Measurements from ENCODE around the gene NFIC.
A peak's percentile ranks its signal among the peaks of the same experiment; 100 is the strongest.

The NFIC gene

GRCh38 chr19:3474010-3474409 is 107.6 kb downstream of the NFIC start:
- DNase-seq: no peak

- no peak for DNase-seq
Observed at GRCh38 chr19:3474614-3475013, 108.2 kb downstream of the NFIC start.

- DNase-seq: no peak
Observed at GRCh38 chr19:3475449-3475848, 109.1 kb downstream of the NFIC start.

GRCh38 chr19:3476830-3477229 is 110.4 kb downstream of the NFIC start:
- DNase-seq: no peak

DNA sequence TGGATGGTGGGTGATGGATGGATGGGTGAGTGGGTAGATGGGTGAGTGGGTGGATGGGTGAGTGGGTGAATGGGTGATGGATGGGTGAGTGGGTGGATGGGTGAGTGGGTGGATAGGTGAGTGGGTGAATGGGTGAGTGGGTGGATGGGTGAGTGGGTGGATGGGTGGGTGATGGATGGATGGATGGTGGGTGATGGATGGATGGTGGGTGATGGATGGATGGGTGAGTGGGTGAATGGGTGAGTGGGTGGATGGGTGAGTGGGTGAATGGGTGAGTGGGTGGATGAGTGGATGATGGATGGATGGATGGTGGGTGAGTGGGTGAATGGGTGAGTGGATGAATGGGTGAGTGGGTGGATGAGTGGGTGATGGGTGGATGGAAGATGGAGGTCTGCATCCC is 111.1 kb downstream of the NFIC start:
- no peak for DNase-seq

GRCh38 chr19:3477951-3478350 is 111.6 kb downstream of the NFIC start:
- DNase-seq: no peak

GRCh38 chr19:3478409-3479176 is 112.2 kb downstream of the NFIC start:
- DNase-seq: no peak

- no peak for DNase-seq
Observed at GRCh38 chr19:3479177-3479833, 112.9 kb downstream of the NFIC start.

- DNase-seq: no peak
Observed at GRCh38 chr19:3479834-3480215, 113.4 kb downstream of the NFIC start.

GRCh38 chr19:3480383-3481091 is 114.2 kb downstream of the NFIC start, which contains the start of gene SMIM24:
TSS of gene SMIM24 (minus strand) at chr19:3480525. CDS start at chr19:3480463, 62 bp downstream.
- DNase-seq: no peak

DNA sequence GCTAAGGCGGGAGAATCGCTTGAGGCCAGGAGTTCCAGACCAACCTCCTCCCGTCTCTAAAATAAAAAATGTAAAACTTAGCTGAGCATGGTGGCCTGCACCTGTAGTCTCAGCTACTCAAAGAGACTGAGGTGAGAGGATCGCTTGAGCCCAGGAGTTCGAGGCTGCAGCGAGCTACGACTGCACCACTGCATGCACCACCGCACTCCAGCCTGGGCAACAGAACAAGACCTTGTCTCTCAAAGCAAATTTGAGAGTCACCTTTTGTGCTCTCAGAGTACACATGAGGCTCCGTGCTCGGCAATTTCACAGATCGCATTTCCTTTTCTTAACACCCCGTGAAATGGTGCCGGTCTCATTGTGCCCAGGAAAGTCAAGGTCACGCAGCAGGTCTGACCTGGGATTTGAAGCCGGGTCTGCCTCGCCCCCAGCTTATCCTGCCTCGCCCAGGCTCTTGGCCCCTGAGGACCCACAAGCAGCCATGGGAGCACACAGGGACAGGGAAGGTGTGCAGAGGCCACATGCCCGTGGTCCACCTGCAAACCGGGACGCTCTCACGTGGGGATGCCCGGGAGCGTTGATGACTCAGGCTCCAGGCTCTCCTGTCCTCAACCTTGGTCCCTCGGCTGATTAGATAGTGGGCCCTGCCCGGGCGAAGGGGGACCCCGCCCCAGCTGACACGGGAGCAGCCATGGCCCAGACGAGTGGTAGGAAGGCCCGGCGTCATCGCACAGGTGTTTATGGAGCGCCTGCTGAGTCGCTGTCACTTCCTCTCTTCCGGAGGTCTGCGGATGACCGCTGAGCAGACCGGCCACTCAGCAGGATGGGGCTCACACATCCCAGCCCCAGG is 115.1 kb downstream of the NFIC start:
- no peak for DNase-seq

DNA sequence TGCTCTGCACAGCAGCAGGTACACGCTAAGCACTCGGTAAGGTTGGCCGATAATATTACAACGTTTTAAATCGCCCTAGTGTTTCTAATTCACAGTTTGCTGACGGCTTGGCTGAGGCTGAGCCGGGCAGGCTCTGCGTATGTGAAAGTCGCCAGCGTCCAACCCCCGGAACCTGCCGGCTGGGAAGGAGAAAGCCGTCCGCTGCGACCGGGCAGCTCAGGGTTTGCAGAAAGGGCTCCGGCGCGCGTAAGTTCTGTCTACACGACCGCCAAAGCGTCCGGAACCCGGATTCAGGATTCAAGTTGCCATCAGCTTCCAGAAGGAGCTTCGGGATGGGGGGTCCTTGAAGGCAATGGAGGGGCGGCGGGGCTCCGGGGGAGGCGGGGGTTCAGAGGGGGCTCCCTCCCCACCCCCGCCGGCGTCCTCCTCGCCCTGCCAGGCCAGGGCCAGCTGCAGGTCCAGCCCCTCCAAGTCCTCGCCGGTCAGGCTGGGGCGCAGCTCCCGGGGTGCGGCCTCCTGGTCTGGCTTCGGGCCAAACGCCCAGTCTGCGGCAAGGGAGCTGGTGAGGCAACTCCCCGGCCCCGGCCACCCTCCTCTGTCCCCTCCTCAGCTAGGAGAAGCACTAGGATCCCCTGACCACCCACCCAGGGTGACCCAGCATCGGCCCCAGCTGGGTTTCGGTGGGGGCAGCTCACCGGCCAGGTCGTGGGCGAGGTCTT is 116.3 kb downstream of the NFIC start:
- DNase-seq: peak; percentile 40

- DNase-seq: no peak
Observed at GRCh38 chr19:3483226-3483628, 116.8 kb downstream of the NFIC start, which contains the start of gene SMIM44. TSS of gene SMIM44 (minus strand) at chr19:3483441. CDS start at chr19:3483403, 38 bp downstream.

- DNase-seq: no peak
Observed at GRCh38 chr19:3491396-3492119, 125.2 kb downstream of the NFIC start.

- no peak for DNase-seq
Observed at GRCh38 chr19:3492131-3492839, 125.9 kb downstream of the NFIC start.

- DNase-seq: no peak
Observed at GRCh38 chr19:3492919-3493318, 126.5 kb downstream of the NFIC start.

DNA sequence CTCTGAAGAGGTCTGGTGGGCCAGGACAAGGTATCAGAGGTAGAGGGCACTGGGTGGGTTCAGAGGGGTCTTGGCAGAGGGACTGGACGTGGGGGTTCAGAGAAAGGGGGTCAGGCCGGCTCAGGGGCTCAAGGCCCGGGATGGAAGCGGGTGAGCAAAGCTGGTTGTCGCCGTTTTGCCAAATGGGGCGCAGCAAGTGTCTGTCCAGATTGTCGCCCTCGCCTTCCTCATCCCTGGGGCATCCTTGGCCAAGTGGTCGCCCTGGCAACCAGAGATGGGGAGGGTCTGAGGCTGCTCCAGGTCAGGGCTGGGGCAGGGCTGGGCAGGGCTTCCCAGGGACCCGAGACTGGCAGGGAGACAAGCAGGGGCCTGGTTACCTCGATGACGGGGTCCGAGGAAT is 127.3 kb downstream of the NFIC start:
- no peak for DNase-seq

DNA sequence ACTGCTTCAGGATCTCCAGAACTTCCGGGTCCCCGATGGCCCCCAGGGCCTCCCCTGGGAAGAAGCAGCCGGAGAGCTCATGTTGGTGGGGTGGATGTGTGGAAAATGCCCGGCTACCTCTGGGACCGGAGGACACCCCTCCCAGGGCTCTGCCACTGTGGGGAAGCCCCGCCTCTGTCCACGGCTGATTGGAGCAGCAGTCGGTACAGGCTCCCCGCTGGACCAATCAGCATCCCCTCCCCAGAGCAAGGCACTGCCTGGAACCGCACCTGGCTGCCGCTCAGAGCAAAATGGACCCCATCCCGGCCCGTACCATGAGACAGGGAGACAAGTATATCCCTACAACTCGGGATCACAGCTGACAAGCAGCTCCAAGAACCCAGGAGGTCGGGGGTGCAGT is 127.7 kb downstream of the NFIC start:
- DNase-seq: no peak

DNA sequence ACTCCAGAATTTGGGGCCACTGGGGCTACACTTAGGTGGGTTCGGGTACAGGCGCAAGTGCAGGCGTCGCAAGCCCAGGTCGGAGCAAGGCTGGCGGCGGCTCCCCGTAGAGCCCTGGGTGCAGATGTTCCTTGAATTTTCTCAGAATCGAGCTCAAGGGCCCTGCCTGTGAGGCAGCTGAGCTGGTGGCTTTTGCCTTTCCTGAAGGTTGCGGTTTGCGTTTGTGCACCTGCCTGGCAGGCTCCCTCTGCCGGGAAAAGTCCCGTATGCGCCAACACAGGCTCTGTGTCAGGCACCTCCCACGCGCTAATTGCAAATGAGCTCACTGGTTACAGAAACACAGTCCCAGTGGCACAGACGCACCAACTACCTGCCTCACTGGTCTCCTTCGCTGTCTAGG is 128.2 kb downstream of the NFIC start:
- DNase-seq: no peak

- DNase-seq: no peak
Observed at GRCh38 chr19:3496392-3497273, 130.2 kb downstream of the NFIC start.

Data from NCI-H774 (cell line).